ENCODE measurements around the gene LCE1B. TPM values are rescaled to one million over a fixed set of nuclear protein-coding genes. Genes with fewer than 3 reads are reported as not detected.

The LCE1B gene
- total RNA-seq, 4 donors from 2014 or later: not detected

DNA sequence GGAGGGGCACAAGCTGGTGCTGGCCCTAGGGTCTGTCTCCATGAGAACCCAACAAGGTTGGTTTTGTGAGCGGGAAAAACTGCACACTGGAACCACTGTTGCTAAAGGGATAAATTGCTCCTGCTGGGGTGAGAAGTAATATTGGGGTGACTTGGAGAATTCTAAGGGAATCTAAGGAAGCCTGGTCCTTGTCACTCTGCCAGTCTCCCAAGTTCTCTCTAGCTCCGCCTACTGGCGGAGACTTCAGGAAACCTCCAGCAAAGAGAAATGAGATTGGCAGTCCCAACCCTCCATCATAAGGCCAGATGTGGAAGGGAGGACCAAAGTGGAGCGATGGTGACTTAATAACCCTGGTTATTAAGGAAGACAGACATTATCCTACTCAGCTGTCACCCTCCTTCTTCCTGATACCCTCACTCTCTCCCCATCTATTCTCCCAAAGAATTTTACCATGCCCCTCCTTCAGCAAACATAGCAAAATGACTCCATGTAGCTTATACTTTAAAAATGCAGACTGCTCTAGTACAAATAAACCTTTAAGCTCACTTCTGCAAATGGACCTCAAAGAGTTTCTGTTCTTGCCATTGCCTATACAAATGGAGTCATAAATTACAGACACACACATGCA lies 34.1 kb upstream of the LCE1B start:
- Histone ChIP-seq H3K36me3 (no peaks in the 10 kb centered on the region), H3K27me3 (no peaks in the 10 kb centered on the region), H3K4me3 (no peak overlapping the region), H3K4me1 (no peaks in the 10 kb centered on the region), H3K9me3 (no peaks in the 10 kb centered on the region), H3K27ac (no peak overlapping the region)
- TF ChIP-seq EP300 (IDR thresholded peaks at IDR 0.05): no peak
- no peak for TF ChIP-seq CTCF (IDR thresholded peaks at IDR 0.05)
- no peak for TF ChIP-seq POLR2AphosphoS5 (IDR thresholded peaks at IDR 0.05)
- no peak for TF ChIP-seq POLR2A (IDR thresholded peaks at IDR 0.05)
- no peak for ATAC-seq
- WGBS, 2 donors (ENCODE audit: low coverage in 1 of 2): 32 to 33% methylated on average over 3 of the region's 4 CpGs

GRCh38 chr1:152783095-152783494 lies 28.7 kb upstream of the LCE1B start:
- H3K27ac ChIP-seq: no peak overlapping the region

DNA sequence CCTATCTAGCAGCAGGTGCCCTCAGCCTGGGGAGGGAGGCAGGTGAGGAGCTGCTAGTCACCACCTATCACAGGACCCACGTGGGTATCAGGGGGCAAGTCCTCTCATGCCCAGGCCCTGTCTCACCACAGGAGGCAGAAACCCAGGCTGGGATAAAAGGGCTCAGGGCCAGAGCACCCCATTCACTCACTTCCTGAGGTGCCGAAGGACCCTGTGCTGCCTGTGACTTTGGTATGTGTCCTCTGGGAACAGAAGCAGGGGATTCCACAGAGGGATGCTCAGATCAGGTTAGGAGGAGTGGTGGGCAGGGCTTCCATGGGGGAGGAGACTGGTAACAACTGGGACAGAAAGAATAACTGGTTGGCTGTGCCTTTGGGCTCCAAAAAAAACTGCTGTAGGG lies 25.7 kb upstream of the LCE1B start, which contains the start of gene LCE1E:
Gene LCE1E (plus strand): TSS at position 181 of the 400 bp plus-strand sequence. CDS start 1,043 bp downstream, outside the sequence.
- Histone ChIP-seq H3K9me3 (no peaks in the 10 kb centered on the region), H3K36me3 (no peaks in the 10 kb centered on the region), H3K27ac (no peak within 1 kb of the TSS), H3K27me3 (no peaks in the 10 kb centered on the region), H3K4me1 (no peaks in the 10 kb centered on the region), H3K4me3 (no peak within 1 kb of the TSS)
- no CpG with 5 or more reads among the region's 2 CpGs for WGBS, 2 donors (ENCODE audit: low coverage in 1 of 2)
- no peak for ATAC-seq
- no peak for TF ChIP-seq EP300 (IDR thresholded peaks at IDR 0.05)
- no peak for TF ChIP-seq POLR2AphosphoS5 (IDR thresholded peaks at IDR 0.05)
- no peak for TF ChIP-seq POLR2A (IDR thresholded peaks at IDR 0.05)
- TF ChIP-seq CTCF (IDR thresholded peaks at IDR 0.05): no peak

More at GRCh38 chr1:152783095-152783494, 28.7 kb upstream of the LCE1B start:
- ATAC-seq: no peak
- Histone ChIP-seq H3K9me3 (no peaks in the 10 kb centered on the region), H3K4me1 (no peaks in the 10 kb centered on the region), H3K36me3 (no peaks in the 10 kb centered on the region), H3K27me3 (no peaks in the 10 kb centered on the region), H3K4me3 (no peak overlapping the region)
- whole genome bisulfite sequencing, 2 donors (ENCODE audit: low coverage in 1 of 2): 66 to 85% methylated on average over 2 of the region's 2 CpGs
- TF ChIP-seq POLR2A (IDR thresholded peaks at IDR 0.05) (no peak), EP300 (IDR thresholded peaks at IDR 0.05) (no peak), CTCF (IDR thresholded peaks at IDR 0.05) (no peak), POLR2AphosphoS5 (IDR thresholded peaks at IDR 0.05) (no peak)

GRCh38 chr1:152795686-152796085 lies 16.1 kb upstream of the LCE1B start:
- no peaks in the 10 kb centered on the region for H3K4me1 ChIP-seq
- TF ChIP-seq EP300 (IDR thresholded peaks at IDR 0.05): no peak
- no peak for TF ChIP-seq POLR2AphosphoS5 (IDR thresholded peaks at IDR 0.05)
- no peak for TF ChIP-seq CTCF (IDR thresholded peaks at IDR 0.05)
- TF ChIP-seq POLR2A (IDR thresholded peaks at IDR 0.05): no peak
- no peak for ATAC-seq
- H3K9me3 ChIP-seq: no peaks in the 10 kb centered on the region
- 59 to 64% methylated on average over 4 of the region's 4 CpGs for WGBS, 2 donors (ENCODE audit: low coverage in 1 of 2)
- no peaks in the 10 kb centered on the region for H3K36me3 ChIP-seq
- no peaks in the 10 kb centered on the region for H3K27me3 ChIP-seq
- H3K4me3 ChIP-seq: no peak overlapping the region
- H3K27ac ChIP-seq: no peak overlapping the region

GRCh38 chr1:152796421-152796820 lies 15.3 kb upstream of the LCE1B start, which contains the start of gene LCE1D:
LCE1D (plus strand) TSS chr1:152796721; CDS start chr1:152797795, 1,074 bp downstream.
- WGBS, 2 donors (ENCODE audit: low coverage in 1 of 2): 60% methylated on average over 2 of the region's 3 CpGs; no CpG with 5 or more reads in 1 of the 2 donors
- no peaks in the 10 kb centered on the region for H3K9me3 ChIP-seq
- H3K27me3 ChIP-seq: no peaks in the 10 kb centered on the region
- H3K4me3 ChIP-seq: no peak within 1 kb of the TSS
- H3K27ac ChIP-seq: no peak within 1 kb of the TSS
- no peaks in the 10 kb centered on the region for H3K4me1 ChIP-seq
- TF ChIP-seq POLR2A (IDR thresholded peaks at IDR 0.05): no peak
- no peak for TF ChIP-seq EP300 (IDR thresholded peaks at IDR 0.05)
- TF ChIP-seq POLR2AphosphoS5 (IDR thresholded peaks at IDR 0.05): no peak
- no peak for TF ChIP-seq CTCF (IDR thresholded peaks at IDR 0.05)
- no peaks in the 10 kb centered on the region for H3K36me3 ChIP-seq
- ATAC-seq: no peak
